GM21786 (cell line): ENCODE measurements around the gene TRIM14.

Source experiments
- ATAC-seq: cut with Tn5 transposase; IDR thresholded peaks from one replicate; pipeline ENCODE4 v1.9.1; 2021; ENCODE audit not compliant: unreplicated experiment

Gene TRIM14, protein sequence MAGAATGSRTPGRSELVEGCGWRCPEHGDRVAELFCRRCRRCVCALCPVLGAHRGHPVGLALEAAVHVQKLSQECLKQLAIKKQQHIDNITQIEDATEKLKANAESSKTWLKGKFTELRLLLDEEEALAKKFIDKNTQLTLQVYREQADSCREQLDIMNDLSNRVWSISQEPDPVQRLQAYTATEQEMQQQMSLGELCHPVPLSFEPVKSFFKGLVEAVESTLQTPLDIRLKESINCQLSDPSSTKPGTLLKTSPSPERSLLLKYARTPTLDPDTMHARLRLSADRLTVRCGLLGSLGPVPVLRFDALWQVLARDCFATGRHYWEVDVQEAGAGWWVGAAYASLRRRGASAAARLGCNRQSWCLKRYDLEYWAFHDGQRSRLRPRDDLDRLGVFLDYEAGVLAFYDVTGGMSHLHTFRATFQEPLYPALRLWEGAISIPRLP

DNA sequence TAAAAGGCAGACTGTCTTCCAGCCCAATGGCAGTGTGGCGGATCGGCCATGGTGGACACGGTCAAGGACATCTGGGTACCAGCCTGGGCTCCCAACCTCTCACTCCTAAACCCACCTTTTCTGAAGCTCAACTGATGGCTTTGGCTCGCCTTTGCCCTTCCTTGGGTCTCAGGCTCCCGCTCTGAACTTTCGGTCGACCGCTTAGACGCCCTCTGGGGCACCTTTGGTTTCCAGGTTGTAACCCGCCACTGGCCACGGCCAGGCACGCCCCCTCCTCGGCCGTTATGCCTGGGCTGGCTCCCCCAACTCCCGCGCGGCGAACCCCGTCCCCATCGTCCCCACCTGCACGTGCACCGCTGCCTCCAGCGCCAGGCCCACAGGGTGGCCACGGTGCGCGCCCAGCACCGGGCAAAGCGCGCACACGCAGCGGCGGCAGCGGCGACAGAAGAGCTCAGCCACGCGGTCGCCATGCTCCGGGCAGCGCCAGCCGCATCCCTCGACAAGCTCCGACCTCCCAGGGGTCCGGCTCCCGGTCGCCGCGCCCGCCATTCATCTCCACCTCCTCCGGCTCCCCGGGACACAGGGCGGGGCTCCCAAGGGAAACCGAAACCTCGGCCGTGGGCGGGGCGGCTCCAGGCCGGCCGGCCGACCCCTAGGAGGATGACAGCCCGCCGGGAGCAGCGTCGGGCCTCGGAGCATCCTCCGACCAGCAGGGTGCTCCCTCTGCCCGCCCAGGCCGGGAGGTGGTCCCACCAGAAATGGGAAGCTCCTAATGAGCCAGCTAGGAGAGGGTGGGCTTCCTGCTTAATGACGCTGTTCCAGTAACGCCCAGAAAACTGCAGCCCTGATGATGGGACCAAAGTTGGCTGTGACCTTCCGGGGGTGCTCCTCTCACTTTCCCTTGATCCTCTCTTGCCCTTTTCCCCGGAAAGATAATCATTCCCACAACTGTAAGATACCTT is at the start of gene TRIM14:
TSS of gene TRIM14 (minus strand) at position 583 of the 962 bp plus-strand sequence. CDS start at position 549, 34 bp downstream.
- ATAC-seq, result peak; percentile 40

DNA sequence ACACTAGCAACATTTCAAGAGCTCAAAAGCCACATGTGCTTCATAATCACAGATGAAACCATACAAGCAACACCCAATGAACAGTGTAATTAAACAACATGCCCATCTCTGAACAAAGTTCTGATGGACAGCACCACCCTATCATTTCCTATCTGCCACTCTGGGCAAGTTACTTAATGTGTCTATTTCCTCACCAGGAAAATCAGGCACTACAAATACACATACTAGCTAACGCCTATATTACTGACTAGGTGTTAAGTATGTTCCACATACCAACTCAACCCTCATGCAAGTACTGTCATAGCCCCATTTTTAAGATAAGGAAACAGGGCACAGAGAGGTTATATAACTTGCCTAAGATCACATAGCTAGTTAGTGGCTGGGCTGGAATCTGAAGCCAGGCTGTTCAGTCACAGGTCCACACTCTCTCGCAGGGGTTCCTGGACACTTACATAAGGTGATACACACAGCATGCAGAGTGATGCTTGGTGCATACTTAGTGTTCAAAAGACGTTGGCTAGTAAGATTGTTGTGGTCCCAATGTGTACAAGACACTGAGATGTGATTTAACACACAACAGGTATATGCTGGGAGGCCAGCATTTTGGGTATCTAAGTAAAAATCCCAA is 49.2 kb upstream of the TRIM14 start:
- ATAC-seq, result no peak

DNA sequence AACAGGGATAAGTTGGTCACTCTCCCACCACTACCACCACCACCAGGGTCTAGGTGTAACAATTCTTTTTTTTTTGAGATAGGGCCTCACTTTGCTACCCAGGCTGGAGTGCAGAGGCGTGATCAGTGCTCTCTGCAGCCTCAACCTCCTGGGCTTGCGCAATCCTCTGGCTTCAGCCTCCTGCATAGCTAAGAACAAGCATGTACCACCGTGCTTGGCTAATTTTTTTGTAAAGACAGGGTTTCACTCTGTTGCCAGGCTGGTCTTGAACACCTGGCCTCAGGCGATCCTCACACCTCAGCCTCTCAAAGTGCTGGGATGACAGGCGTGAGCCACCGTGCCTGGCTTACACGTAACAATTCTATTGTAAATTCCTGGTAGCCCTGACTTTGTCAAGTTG is 45.9 kb upstream of the TRIM14 start:
- ATAC-seq, result no peak

DNA sequence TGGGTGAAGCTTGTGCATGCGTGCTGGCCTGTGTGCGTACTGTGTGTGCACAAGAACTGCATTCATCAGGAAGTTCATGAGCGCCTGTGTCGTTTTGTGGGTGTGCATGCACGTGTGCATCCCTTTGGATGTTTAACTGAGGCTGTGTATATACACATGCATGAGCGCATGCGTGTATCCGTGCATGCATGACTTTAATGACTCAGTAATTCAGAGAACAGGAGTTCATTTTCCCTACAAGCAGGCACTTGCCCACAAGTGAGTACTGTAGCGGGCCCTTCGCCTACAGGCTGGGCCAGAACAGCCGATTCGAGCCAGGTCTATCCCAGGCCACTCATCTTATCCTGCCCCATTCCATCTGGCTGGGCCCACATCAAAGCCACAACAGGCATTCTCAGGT is 43.6 kb upstream of the TRIM14 start:
- no peak for ATAC-seq

DNA sequence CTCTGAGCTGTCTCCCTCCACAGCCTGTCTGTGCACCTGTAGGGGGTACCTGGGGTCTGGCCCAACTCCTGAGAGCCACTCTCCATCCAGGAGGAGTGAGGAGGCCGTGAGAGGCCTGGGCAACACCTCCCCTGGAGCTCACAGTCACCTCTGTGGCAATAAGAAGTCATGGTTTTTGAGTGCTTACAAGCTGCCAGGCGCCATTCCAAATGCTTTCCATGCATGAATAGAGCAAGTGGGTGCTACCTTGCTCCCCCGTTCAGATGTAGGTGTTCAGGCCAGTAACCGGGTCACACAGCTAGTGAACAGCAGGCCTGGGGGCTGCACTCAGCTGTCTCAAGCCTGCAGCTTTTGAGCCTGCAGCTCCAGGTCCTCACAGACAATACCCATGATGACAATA is 42.8 kb upstream of the TRIM14 start:
- ATAC-seq, result no peak

DNA sequence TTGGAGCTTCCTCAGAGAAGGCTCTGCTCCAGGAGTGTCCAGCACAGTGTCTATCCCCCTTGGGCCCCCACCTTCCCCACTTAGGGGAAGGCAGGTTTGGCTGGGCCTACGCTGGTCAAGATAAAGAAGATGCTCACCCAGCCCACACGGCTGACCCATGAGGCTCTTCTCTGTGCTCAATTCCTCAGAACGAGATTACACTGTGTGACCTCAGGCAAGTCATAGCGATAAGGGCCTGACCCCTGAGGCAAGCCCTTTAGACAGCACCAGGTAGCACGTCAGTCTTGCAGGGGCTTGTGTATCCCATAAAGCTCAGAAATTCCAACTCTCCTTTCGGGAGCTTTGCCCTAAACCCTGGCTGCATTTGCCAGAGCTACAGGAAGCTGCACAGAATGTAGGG is 40.8 kb upstream of the TRIM14 start:
- no peak for ATAC-seq

DNA sequence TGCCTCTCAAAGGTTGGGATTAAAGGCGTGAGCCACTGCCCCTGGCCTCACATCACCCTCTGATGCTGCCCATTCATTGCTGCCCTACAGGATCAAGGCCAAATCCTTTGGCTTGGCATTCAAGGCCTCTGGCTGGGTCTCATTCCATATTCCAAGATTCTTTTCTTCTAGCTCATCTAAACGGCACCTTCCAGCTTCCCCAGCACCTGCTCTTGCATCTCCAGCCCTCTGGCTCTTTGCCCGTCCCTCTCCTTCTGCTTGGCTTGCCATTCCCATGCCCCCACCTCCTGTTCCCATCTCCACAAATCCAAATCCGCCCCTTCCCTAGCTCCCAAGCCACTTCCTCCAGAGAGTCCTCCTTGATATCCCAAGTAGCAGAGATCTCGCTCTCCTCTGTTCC is 40.3 kb upstream of the TRIM14 start:
- ATAC-seq, result no peak

DNA sequence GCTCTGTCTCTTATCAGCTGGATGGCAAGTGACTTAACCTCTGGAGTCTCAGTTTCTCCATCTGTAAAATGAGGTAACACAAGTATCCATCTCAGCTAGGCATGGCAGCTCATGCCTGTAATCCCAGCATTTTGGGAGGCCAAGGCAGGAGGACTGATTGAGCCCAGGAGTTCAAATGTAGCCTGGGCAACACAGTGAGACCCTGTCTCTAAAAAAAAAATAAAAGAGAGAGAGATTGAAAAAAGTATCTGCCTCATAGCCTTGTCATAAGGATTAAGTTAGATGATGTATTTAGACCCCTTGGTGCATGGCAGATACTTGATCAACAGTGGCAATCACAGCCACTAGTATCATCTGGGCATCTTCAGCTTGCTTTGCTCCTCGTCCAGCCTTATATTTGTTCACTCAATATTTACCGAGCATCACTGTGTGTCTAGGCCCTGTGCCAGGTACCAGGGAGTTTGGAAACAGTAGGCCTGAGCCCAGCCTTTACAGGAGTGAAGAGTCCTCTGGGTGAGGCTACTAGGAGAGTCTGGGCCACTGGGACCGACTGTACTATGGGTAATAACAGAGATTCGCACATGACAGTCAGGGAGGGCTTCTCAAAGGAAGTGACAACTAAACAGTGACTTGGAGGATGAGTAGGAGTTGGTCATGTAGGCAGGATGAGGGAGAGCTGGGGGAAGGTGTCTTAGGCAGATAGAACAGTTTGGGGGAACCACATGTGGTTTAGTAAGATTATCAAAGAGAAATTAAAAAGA is 39.2 kb upstream of the TRIM14 start:
- no peak for ATAC-seq

DNA sequence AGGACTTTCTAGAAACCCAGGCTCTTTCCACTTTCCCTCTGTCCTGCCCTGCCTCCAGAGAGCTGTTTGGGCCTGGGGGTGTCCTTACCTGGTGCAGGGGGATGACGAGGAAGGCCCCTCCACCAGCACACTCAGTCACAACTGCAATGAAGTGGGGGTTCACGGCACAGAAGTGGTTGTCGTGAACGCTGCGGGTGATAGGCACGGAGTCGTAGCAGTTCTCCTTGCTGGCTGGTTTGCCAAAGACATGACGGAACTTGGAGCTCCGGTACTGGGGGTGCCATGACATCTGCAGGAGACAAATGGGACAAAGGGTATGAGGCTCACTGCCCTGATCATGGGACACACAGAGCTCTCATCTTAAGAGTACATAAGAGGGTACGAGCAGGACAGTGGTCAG is 38.4 kb upstream of the TRIM14 start:
- ATAC-seq, result no peak

DNA sequence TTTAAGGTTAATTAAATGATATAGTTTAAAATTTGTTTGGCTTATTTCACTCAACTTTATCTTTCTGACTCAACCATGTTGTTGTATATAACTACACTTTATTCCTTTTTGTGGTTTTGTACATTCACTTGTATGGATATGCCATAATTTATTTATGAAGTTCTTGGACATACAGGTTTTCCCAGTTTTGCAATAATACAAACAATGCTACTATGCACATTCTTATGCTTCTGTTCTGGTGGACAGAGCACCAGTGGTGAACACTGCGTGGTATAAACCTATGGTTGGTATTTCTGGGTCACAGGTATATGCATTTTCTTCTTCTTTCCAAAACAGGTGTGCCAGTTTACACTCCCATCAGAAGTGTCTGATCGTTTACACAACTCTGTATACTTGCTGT is 35.7 kb upstream of the TRIM14 start:
- no peak for ATAC-seq

DNA sequence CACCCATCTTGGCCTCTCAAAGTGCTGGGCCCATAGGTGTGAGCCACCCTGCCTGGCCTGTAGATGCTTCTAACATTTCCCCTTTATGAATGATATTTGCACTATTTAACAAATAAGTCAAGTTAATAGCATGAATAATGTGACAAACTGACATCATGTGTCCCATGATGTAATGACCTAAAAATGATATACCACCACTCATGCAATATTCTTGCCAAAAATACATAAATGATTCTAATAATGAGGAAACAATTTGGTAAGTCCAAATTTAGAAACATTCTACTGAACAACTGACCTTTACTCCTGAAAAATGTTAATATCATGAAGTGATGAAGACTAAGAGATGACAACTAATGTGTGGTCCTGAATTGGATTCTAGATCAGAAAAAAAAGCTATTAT is 33.5 kb upstream of the TRIM14 start:
- ATAC-seq, result no peak

DNA sequence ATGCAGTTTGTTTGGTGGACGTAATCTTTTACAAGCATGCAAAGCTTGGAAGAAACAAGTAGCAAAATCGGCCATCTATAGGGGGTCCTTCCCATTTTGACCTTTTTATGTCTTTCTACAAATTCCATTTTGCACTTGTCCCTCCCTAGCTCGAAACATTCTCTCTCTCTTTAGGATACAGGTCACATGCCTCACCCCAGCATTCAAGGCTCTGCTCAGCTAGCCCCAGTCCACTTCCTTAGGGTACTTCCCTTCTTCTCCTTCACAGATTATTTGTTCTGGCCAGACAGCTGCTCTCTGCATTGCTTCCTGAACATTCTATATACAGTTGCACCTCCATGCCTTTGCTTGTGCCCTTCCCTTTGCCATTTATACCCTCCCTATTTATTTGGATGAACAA is 31.7 kb upstream of the TRIM14 start:
- ATAC-seq, result no peak

DNA sequence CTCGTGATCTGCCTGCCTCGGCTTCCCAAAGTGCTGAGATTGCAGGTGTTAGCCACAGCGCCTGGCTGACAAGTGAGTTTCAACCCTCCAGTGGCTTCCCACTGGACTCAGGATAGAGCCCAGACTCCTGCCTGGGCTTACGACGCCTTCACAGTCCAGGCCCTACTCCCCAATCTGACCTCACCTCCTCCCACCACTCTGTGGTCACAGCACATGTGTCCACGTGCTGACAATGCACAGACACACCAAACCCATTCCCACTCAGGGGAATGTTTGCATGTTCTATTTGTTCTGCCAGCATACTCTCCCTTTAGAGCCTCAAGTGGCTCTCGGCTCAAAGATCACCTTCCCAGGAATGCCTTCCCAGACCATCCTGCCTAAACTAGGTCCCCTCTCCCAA is 31.1 kb upstream of the TRIM14 start:
- no peak for ATAC-seq

DNA sequence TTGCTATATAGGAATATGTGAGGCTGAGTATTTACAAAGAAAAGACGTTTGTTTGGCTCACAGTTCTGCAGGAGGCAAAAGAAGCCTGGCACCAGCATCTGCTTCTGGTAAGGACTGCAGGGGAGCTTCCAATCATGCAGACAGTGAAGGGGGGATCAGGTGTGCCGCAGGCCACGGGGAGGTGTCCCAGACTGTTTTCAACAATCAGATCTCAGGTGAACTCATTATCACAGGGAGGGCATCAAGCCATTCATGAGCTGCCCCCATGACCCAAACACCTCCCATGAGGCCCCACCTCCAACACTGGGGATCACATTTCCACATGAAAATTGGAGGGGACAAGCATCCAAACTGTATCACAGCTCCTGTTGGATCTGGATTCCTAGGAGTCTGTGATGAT is 30.4 kb upstream of the TRIM14 start:
- ATAC-seq, result no peak

DNA sequence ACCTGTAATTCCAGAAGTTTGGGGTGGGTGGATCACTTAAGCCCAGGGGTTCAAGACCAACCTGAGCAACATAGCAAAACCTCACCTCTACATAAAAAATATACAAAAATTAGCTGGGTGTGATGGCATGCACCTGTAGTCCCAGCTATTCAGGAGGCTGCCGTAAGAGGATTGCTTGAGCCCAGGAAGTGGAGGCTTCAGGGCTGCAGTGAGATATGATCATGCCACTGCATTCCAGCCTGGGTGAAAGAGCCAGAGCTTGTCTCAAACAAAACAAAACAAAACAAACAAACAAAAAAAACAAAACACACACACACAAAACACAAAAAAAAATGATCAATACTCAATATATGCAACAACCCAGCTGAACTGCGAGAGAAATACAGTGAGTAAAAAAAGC is 29.5 kb upstream of the TRIM14 start:
- ATAC-seq, result no peak

DNA sequence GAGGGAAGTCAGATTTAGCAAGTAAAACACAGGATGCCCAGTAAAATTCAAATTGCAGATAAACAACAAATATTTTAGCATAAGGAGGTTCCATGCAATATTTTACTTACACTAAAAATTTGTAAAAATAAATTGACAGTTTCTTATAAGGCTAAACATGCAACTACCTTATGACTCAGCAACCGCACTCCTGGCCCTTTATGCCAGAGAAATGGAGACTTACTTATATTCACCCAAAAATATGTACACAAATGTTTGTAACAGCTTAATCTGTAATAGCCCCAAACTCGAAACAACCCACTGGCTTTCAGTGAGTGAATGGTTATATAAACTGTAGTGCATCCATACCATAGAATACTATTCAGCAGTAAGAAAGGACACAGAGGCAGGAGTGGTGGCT is 28.6 kb upstream of the TRIM14 start:
- no peak for ATAC-seq

DNA sequence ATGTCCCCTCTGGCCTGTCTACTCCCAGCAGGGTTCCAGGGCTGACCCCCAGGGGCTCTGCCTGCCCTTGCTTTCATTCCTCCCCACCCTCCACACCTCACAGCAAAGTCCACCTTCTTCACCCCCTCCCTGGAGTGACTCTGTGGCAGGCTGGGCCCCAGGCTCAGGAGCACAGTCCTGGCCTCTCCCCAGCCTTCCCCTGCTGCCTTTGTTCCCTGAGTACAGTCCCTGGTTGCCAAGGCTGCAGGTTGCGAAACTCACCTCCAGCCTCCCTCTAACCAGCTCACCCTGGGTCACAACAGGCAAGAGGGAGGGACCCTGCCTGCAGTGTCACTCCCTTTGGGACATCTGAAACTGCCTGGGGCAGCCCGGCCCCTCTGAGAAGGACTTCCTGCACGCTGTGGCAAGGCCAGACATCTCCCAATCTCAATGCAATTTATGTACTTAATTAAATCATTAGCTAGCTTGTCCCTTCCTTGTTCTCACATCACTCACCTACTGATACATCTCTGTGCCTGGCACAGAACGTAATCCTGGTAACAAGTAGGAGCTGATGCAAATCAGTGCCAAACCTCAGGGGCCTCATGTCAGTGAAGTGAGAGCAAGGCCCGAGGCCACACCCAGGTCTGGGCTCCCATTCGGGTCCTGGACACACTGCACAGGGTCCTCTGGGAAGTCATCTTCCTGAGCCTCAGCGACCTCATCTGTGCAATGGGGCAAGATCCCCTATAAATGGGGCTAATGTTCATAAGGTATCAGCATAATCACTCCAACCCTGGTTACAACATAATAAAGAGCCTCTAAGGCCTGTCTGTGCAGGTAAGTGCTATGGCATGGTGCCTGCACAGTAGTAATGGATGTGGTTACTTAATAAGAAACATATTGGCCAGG is 27.3 kb upstream of the TRIM14 start:
- ATAC-seq, result peak; percentile 54

DNA sequence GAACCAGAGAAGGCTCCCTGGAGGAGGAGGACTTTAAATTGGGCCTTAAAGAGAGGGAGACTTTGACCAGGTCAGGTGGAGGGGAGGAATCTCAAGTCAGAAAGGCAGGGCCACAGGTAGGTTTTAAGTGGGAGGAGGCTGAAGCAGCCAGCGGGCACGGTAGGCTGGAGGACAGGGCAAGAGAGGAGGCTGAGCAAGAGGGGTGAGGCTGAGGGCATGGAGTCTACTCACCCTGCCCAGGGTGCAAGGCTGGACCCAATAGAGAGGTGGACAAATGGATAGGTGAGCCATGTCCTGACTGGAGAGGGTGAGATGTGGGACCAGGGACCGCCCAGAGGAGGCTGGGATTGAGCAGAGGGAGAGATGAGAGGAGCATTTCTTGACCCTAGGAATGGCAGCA is 25.6 kb upstream of the TRIM14 start:
- no peak for ATAC-seq

DNA sequence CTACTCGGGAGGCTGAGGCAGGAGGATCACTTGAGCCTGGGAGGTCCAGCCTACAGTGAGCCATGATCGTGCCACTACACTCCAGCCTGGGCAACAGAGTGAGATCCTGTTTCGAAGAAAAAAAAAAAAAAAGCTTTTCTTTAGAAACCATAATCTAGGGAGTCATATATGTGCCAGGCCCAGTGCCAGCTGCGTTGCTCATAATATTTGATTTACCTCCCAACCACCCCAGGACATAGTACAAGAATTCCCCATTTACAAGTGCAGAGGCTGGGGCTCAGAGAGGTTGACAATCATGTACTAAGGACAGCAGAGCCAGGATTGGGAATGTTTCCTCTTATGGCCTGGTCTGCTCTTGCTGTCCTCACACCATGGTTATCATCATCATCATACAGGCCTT is 25.1 kb upstream of the TRIM14 start:
- ATAC-seq, result no peak
